Right ventricle myocardium superior (tissue), 1 donor: ENCODE results near the gene CIT. TPM values are rescaled to one million over a fixed set of nuclear protein-coding genes. Genes with fewer than 3 reads are reported as not detected.

ENCODE experiments used
- ATAC-seq: fragments of 200-7000 bp; cut with Tn5 transposase; one replicate; pipeline ENCODE4 v1.9.1; 2020; ENCODE audit warnings: mild to moderate bottlenecking; ENCODE audit not compliant: poor library complexity
- DNase-seq: peaks from one replicate; pipeline ENCODE4 v3.0.0-alpha.2; 2020
- intact Hi-C: fragments of 100-400 bp; cut with DNase I; formaldehyde crosslinking; loops from one replicate; pipeline ENCODE4 v1.11.2; 2022
- total RNA-seq: library from RNA; stranded (reverse); fragmentation: NEBNext Ultra II Directional; extraction: Animal tissue kit (Norgen Biotek cat#: 25700); gene quantifications from one replicate; pipeline ENCODE4 v1.2.1, GENCODE V29; 2021
- donor health status: DM: no; HTN: yes; CAD: no; lungs with severe emphysema.

The CIT gene
- total RNA-seq, 1 donor from 2014 or later = 2.6 TPM

GRCh38 chr12:119762619-119763018 is 114.5 kb downstream of the CIT start:
- intact Hi-C loops = no loop called here
- no peak for ATAC-seq
- no peak for DNase-seq

DNA sequence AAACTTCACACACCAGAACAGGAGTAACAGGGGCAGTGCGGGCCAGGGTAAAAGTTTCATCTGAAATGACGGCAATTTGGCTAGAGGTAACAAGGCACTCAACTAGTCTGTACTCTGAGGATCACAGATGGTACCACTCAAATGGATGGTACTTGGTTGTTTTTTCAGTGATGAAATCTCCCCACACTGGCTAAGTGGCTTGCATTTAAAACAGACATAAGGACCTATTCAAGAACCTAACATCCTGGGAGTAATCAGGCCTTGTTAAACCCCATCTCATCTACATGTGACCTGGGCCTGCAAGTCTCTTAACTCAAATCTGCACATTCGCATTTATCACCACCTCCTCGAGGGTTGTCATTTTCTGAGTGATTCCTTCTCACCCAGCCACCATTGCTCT is 118.4 kb downstream of the CIT start:
- no peak for DNase-seq
- intact Hi-C loops = no loop called here
- no peak for ATAC-seq

- intact Hi-C loops = no loop called here
- DNase-seq (no peak), ATAC-seq (no peak)
These were observed 118.9 kb downstream of the CIT start for GRCh38 chr12:119758234-119758633.

DNA sequence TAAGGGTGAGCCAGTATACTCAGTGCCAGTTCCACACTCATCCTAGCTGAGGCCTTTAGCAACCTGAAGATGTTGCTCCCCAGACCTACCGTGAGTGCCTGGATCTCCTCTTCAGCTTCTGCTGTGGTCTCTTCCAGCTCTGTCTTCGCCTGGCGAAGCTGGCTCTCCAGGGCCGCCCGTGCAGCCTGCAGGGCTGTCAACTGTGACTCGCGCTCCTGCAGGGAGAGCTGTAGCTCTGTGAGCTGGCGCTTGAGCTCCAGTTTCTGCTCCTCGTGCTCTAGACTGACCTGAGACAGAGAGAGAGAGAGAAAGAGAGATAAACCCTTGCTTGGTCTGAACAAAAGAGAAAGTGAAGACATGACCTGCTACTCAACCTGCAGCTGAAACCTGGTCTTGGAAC is 125.2 kb downstream of the CIT start:
- ATAC-seq = no peak
- intact Hi-C loops = no loop called here

DNA sequence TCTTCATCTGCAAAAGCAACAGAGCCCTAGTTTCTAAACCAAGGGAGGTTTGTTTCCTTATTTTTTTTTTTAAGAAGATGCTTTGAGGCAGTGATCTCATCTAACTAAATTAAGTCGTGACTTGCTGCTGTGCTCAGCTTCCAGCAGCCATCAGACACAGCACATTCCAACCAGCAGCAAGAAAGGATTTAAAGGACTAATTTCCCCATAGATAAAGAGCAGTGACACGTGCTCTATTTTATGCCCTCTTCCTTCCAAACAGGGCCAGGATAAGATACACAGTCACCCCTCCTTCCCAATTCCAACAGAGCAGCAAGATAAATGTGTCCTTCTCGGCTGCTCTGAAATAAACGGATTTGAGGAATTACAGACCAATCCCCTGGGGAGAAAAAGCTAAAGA is 127.5 kb downstream of the CIT start:
- no peak for ATAC-seq
- intact Hi-C loops = no loop called here

More for the DNA sequence above, 125.2 kb downstream of the CIT start:
- no peak for DNase-seq

GRCh38 chr12:119748497-119748896 is 128.6 kb downstream of the CIT start:
- no peak for ATAC-seq
- DNase-seq = no peak
- intact Hi-C loops = no loop called here

More for the DNA sequence above, 127.5 kb downstream of the CIT start:
- no peak for DNase-seq

DNA sequence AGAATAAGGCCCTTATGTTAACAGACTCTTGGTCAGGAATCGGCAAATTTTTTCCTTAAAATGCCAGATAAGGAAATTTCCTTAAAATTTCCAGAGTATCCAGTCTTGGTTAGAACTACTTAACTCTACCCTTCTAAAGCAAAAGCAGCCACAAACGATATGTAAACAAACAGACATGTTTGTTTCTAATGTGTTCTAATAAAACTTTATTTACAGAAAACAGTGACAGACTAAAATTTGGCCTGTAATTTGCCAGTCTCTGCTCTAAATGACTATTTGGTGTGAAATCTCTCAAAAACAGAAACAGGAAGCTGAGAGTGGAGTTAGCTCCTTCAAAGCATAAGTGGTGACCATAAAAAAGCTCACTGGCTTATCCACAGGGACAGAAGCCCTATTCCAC is 131.0 kb downstream of the CIT start:
- ATAC-seq = no peak
- no peak for DNase-seq
- intact Hi-C loops = no loop called here

DNA sequence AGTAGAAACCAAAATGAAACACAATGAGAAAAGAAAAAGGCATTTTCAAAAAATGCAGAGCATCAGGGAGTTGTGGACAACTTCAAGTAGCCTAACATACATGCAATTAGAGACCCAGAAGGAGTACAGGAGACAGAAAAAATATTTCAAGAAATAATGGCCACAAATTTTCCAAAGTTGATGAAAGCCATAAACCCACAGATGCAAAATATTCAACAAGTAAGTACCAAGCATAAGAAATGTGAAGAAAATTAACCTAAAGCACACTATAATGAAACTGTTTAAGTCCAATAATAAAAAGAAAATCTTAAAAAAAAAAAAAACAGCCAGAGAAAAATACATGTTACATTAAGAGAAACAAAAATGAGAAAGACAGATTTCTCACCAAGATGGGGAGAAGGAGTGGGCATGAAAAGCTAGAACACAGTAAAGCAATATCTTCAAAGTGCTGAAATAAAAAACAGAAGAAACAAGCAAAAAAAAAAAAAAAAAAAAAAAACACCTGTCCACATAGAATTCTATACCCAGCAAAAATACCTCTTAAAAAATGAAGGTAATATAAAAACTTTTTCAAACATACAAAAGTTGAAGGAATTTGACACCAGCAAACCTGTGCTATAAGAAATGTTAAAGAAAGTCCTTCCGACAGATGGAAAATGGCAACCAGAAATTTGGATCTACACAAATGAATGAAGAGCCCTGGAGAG is 132.1 kb downstream of the CIT start:
- ATAC-seq = no peak
- intact Hi-C loops = no loop called here

DNA sequence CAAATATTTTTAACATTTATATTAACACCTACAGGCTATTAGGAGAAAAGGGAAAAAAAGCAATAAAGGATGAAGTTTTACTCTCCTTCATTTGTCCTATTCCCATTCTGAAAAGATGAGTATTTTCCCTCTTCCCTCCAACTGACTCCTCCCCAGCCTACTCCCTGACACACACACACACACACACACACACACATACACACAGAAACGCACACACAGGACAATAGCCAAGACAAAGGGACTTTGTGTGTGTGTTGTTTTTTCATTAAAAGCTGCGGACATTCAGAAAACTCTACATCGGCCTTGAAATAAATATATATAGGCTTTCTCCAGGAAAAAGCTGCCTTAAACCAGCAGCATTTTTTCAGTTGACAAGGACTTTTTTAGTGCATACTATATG is 134.4 kb downstream of the CIT start:
- intact Hi-C loops = no loop called here
- DNase-seq = no peak
- no peak for ATAC-seq

More for the DNA sequence above, 132.1 kb downstream of the CIT start:
- no peak for DNase-seq

DNA sequence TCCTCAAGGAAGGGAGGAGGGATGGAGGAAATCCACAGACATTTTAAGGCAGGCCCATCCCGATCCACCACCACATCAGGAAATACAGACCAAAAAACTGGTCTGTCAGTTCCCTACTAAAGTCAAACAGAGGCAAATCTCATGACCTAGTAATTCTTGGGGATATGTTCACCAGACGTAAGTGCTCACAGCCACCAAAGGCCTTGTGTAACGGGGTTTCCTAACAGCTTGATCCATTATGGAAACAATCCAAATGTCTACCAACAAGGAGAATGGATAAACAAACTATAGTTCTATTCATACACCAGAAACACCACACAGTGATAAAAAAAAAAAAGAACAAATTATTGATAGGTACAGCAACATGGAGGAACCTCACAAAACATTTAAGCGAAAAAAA is 136.3 kb downstream of the CIT start:
- ATAC-seq = no peak

GRCh38 chr12:119735079-119735478 is 142.0 kb downstream of the CIT start:
- DNase-seq (no peak), ATAC-seq (no peak)
- intact Hi-C loops = no loop called here

More for the DNA sequence above, 136.3 kb downstream of the CIT start:
- DNase-seq = no peak
- intact Hi-C loops = no loop called here

GRCh38 chr12:119730381-119730780 is 146.7 kb downstream of the CIT start:
- DNase-seq = no peak
- ATAC-seq = no peak
- intact Hi-C loops = no loop called here

DNA sequence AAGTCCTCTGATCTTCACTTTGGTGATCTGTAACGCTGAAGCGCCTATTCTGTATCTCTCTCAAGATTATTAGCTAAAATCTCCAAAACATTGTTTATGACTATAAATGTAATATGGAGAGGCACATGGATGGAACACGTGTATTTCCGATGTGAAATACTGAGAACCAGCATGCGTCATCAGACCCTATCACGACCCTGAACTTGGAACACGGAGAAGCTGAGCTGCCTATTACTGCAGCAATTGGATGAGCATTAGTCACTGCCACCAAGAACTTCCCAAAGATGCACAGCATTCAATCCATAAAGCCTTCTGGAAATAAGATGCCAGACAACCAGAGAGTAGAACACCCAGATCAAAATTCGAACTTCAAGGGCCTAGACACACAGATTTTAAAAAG is 147.2 kb downstream of the CIT start:
- intact Hi-C loops = no loop called here
- DNase-seq (no peak), ATAC-seq (no peak)

DNA sequence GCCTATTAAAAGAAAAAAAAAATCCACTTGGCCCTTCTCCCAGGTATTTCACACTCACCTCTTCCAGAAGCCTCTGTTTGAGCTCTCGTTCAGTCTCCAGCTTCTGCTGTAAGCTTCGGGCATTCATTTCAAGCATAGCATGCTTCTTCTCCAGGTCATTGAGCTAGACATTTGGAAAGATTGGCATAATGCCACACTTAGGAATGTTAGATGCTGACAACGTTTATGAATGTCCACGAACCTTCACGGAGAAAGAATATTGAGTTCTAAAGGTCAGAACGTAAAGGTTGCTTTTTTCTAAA is 148.7 kb downstream of the CIT start:
- DNase-seq (no peak), ATAC-seq (no peak)
- intact Hi-C loops = no loop called here

GRCh38 chr12:119727600-119728443 is 149.3 kb downstream of the CIT start:
- ATAC-seq = no peak
- intact Hi-C loops = no loop called here
- no peak for DNase-seq

GRCh38 chr12:119725523-119725922 is 151.6 kb downstream of the CIT start:
- no peak for DNase-seq
- intact Hi-C loops = no loop called here
- no peak for ATAC-seq

DNA sequence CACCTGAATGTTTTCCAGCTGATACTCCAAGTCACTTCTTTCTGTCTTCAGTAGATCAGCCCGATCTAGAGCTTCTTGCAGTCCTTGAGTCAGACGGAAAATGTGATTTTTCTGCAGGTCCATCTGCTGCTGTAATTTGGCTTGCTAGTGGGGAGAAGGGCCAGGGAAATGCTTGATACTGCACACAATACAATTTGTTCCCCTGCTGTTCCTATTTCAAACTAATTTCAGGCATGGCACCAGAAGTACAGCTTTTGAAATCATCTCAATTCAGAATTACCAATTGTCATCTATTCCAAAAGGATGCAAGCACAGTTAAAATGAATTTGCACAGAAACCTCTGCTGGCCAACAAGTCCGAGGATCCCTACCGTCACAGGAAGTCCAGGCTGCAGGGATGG is 155.8 kb downstream of the CIT start:
- DNase-seq (no peak), ATAC-seq (no peak)
- intact Hi-C loops = no loop called here

GRCh38 chr12:119720349-119720748 is 156.8 kb downstream of the CIT start:
- intact Hi-C loops = no loop called here
- DNase-seq = no peak
- no peak for ATAC-seq

GRCh38 chr12:119718141-119718540 is 159.0 kb downstream of the CIT start:
- DNase-seq = no peak
- ATAC-seq = no peak
- intact Hi-C loops = no loop called here

- ATAC-seq = no peak
- no peak for DNase-seq
- intact Hi-C loops = no loop called here
These were observed 161.9 kb downstream of the CIT start for GRCh38 chr12:119715268-119715620.
